Nephron progenitor cell (in vitro differentiated cells): ENCODE data around the gene C19orf25.

Source experiments
- DNase-seq: peaks from one replicate; pipeline ENCODE4 v3.0.0; 2021
- H3K27ac Mint-ChIP-seq: 2 replicates; pipeline ENCODE4 v1.8.0; 2021; ENCODE audit warnings: mild to moderate bottlenecking, moderate library complexity, mixed read lengths
- H3K27me3 Mint-ChIP-seq: 2 replicates; pipeline ENCODE4 v1.8.0; 2021; ENCODE audit warnings: mild to moderate bottlenecking, low read depth, mixed read lengths; ENCODE audit not compliant: poor library complexity
- H3K36me3 Mint-ChIP-seq: 2 replicates; pipeline ENCODE4 v1.8.0; 2021; ENCODE audit warnings: low read depth, mixed read lengths
- H3K4me1 Mint-ChIP-seq: 2 replicates; pipeline ENCODE4 v1.8.0; 2021; ENCODE audit warnings: mixed read lengths
- H3K4me3 Mint-ChIP-seq: 2 replicates; pipeline ENCODE4 v1.8.0; 2021; ENCODE audit warnings: mild to moderate bottlenecking, moderate library complexity, mixed read lengths
- H3K9me3 Mint-ChIP-seq: 2 replicates; pipeline ENCODE4 v1.8.0; 2021; ENCODE audit warnings: mild to moderate bottlenecking, moderate library complexity, mixed read lengths
- TF ChIP-seq, protein P1 (sequence below): fragments of 200-600 bp; sonication (generic); IDR thresholded peaks from 2 replicates; pipeline ENCODE4 v1.5.0; 2021; ENCODE audit warnings: antibody characterized with exemption

C19orf25 gene

DNA sequence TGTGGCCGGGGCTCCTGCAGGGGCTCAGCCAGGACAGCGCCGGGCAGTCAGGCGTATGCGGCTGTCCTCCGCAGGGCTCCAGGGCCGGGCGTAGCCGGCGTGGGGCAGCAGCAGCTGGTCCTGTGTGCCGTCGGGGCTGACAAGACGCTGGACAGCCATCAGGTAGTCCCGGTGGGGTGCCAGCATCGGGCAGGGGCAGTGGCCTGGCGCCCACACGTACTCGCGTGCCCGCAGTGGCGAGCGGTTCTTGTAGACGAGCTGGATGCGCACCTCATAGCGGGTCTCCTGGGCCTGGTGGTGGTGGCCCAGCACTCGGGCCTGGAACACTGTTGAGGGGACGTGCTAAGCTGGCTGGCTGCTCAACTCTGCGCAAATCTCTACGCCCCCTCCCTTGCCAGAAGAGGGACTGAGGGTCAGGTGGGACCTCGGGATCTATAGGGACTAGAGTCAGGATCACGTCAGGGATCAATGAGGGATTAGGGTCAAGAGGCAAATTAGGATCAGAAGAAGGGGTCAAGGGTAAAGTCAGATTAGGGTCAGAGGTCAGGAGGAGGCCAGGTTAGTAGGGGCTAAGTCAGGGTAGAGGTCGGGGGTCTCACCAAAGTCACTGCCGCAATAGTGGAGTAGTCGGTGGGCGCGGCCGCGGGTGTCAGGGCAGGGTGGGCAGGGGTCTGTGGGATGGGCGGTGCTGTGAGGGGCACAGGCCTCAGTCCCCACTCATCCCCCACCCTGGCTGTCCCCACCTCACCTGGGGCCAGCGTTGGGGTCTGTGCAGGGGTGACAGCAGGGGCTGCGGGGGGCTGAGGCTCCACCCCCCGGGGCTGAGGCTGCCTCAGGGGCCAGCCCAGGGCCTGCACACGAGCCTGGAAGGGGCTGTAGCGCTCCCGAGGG, 27.2 kb upstream of the C19orf25 start:
- H3K27me3 Mint-ChIP-seq: peaks cover 72% of the 10 kb centered on the region
- TF ChIP-seq, protein P1, sequence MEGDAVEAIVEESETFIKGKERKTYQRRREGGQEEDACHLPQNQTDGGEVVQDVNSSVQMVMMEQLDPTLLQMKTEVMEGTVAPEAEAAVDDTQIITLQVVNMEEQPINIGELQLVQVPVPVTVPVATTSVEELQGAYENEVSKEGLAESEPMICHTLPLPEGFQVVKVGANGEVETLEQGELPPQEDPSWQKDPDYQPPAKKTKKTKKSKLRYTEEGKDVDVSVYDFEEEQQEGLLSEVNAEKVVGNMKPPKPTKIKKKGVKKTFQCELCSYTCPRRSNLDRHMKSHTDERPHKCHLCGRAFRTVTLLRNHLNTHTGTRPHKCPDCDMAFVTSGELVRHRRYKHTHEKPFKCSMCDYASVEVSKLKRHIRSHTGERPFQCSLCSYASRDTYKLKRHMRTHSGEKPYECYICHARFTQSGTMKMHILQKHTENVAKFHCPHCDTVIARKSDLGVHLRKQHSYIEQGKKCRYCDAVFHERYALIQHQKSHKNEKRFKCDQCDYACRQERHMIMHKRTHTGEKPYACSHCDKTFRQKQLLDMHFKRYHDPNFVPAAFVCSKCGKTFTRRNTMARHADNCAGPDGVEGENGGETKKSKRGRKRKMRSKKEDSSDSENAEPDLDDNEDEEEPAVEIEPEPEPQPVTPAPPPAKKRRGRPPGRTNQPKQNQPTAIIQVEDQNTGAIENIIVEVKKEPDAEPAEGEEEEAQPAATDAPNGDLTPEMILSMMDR: no peak
- H3K4me3 Mint-ChIP-seq: peak overlapping the region; percentile 19
- no peaks in the 10 kb centered on the region for H3K36me3 Mint-ChIP-seq
- DNase-seq: no peak
- peaks cover 23% of the 10 kb centered on the region for H3K4me1 Mint-ChIP-seq
- H3K9me3 Mint-ChIP-seq: peaks cover 4% of the 10 kb centered on the region
- no peak overlapping the region for H3K27ac Mint-ChIP-seq

DNA sequence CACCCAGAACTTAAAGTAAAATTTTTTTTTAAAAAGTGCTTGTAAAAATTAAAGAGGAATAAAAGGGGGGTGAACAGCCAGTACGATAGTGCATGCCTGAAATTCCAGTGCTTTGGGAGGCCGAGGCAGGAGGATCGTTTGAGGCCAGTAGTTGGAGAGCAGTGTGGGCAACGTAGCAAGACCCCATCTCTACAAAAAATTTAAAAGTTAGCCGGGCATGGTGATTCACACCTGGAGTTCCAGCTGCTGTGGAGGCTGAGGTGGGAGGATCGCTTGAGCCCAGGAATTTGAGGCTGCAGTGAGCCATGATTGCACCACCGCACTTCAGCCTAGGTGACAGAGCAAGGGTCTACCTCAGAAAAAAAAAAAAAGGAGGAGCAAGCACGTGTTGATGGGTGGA, 26.0 kb upstream of the C19orf25 start:
- peaks cover 66% of the 10 kb centered on the region for H3K27me3 Mint-ChIP-seq
- H3K27ac Mint-ChIP-seq: no peak overlapping the region
- TF ChIP-seq, protein P1: no peak
- H3K4me1 Mint-ChIP-seq: peaks cover 15% of the 10 kb centered on the region
- no peaks in the 10 kb centered on the region for H3K36me3 Mint-ChIP-seq
- H3K9me3 Mint-ChIP-seq: peaks cover 8% of the 10 kb centered on the region
- no peak for DNase-seq
- H3K4me3 Mint-ChIP-seq: no peak overlapping the region

GRCh38 chr19:1503925-1504773, 25.1 kb upstream of the C19orf25 start:
- H3K27me3 Mint-ChIP-seq: peaks cover 58% of the 10 kb centered on the region
- DNase-seq: no peak
- H3K9me3 Mint-ChIP-seq: peaks cover 13% of the 10 kb centered on the region
- H3K27ac Mint-ChIP-seq: no peak overlapping the region
- no peaks in the 10 kb centered on the region for H3K36me3 Mint-ChIP-seq
- TF ChIP-seq, protein P1: no peak
- H3K4me1 Mint-ChIP-seq: peaks cover 10% of the 10 kb centered on the region
- no peak overlapping the region for H3K4me3 Mint-ChIP-seq

DNA sequence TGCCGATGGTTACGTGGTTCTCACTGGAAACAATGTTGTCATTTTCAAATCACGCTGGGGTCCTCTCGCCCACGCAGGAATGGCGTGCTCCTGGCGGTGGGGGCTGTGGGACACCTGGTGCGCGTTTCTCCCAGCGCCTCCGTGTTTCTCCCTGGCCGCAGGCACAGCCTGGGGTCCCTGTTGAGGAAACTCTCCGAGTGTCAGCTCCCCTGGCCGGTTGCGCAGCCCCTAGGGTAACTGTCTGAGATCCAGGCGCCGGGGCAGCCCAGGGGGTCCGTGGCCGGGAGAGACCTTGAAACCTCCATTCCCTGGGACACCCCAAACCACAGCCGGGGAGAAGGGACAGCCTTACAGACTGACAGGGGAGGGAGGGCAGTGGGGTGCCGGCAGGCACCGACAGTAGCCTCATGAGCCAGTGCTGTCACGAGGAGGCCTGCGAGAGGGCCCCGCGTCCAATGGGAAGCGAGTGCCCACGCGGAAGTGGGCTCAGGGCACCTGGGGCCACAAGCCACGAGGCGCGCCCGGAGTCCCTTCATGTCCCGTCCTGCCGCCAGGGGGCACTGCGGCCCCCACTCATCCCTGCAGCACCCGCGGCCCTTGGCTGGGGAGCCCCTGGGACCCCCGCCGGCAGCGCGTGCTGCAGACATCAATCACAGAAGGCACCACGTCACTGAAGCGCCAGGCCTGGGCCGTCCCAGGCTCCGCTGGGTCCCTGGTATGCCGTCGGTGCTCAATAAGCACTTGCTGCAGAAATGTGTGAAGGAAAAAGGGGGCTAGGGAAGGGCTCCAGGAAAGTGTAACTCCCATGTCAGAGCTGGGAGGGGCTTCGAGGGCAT, 24.3 kb upstream of the C19orf25 start:
- Mint-ChIP-seq H3K27ac (no peak overlapping the region), H3K27me3 (peaks cover 50% of the 10 kb centered on the region), H3K36me3 (no peaks in the 10 kb centered on the region), H3K4me3 (no peak overlapping the region), H3K4me1 (peaks cover 10% of the 10 kb centered on the region), H3K9me3 (peaks cover 13% of the 10 kb centered on the region)
- TF ChIP-seq, protein P1: peak; percentile 79
- DNase-seq: peak; percentile 82

DNA sequence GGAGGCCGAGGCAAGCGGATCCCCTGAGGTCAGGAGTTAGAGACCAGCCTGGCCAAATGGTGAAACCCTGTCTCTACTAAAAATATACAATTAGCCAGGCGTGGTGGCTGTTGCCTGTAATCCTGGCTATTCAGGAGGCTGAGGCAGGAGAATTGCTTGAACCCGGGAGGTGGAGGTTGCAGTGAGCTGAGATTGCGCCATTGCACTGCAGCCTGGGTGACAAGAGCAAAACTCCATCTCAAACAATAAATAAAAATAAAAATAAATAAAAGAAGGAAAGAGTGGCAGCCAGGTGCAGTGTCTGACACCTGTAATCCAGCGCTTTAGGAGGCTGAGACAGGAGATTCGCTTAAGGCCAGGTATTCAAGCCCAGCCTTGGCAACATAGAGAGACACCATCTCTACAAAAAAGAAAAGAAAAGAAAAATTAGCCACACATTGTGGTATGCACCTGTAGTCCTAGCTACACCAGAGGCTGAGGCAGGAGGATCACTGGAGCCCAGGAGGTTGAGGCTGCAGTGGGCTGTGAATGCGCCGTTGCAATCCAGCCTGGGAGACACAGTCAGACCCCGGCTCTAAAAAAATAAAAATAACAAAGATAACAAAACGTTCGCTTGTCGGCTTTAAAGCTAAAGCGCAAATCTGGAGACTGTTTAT, 23.5 kb upstream of the C19orf25 start:
- Mint-ChIP-seq H3K27ac (no peak overlapping the region), H3K4me1 (peaks cover 10% of the 10 kb centered on the region), H3K4me3 (no peak overlapping the region), H3K27me3 (peaks cover 50% of the 10 kb centered on the region), H3K9me3 (peaks cover 13% of the 10 kb centered on the region), H3K36me3 (no peaks in the 10 kb centered on the region)
- no peak for DNase-seq
- TF ChIP-seq, protein P1: no peak
